ENCODE measurements around the gene KBTBD7.
"Not testable (repeated sequence)": the region's sequence is repeated elsewhere in the genome, so short reads cannot be mapped to it uniquely, and the experiment has no call there.

KBTBD7 gene

DNA sequence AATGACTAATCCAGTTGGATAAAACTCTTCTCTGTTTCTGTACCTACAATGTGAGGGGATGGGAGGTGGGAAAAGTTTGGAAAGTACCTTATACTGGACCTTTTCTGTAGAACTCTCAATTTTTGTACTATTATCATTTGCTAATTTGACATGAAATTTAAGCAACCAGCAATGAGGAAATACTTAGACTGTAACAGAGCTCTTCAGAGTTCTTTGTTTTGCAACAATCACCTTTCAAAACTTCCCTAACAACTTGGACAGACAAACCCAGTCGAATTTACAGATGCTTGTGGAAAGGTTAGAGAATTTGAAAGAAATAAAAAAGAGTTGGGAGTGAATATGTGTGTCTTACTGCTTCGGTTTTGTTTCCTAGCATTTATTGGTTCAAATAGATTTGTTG, 16.8 kb downstream of the KBTBD7 start:
- no peak for DNase-seq
- TF ChIP-seq GATA1 (IDR thresholded peaks at IDR 0.05; ENCODE audit: low read depth, low read length) (no peak), POLR2A (IDR thresholded peaks at IDR 0.05; ENCODE audit: low read length) (no peak)

DNA sequence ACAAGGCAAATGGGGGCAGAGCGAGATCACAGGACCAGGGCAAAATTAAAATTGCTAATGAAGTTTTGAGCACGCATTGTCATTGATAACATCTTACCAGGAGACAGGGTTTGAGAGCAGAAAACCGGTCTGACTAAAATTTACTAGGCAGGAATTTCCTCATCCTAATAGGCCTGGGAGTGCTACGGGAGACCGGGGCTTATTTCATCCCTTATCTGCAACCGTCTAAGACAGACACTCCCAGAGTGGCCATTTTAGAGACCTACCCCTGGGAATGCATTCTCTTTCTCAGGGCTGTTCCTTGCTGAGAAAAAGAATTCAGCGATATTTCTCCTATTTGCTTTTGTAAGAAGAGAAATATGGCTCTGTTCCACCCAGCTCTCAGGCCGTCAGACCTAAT, 18.8 kb downstream of the KBTBD7 start:
- not testable (repeated sequence) for DNase-seq

DNA sequence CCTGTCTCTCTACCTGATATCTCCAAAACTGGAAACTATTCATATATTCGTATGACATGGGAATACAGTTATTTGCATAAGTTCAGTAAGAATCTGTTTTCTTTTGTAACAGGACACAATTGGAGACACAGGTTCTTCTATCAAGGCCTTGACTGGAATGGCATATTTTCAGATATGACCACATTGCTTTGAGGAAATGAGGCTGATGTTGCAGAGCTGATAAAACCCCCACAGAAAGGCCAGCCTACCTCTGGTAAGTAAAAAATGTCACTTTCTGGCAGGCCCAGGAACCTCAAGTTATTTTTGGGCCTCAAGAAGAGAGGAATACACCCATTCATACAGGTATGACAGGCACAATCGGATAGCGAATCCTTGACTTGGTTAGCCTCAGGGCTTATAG, 32.2 kb downstream of the KBTBD7 start:
- no peak for DNase-seq
- TF ChIP-seq GATA1 (IDR thresholded peaks at IDR 0.05; ENCODE audit: low read depth, low read length) (no peak), POLR2A (IDR thresholded peaks at IDR 0.05; ENCODE audit: low read length) (no peak)

DNA sequence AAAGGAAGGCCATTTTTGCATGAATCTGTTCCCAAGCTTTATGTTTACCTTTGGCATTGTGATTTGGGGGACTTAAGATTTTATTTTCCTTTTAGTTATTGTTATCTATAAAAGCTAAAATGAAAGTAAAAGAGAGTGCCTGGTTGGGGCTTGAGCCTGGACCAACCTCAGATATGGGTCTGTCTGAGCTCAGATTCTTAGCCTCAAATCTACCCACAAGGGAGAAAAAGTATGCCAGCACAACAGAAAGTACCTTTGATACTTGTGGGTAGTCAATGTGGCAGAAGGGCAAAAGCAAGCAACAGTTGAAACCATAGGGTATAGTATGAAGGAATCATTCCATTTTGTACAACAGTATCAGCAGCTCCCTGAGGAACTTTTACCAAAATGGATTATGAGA, 35.2 kb downstream of the KBTBD7 start:
- TF ChIP-seq GATA1 (IDR thresholded peaks at IDR 0.05; ENCODE audit: low read depth, low read length), result no peak
- TF ChIP-seq POLR2A (IDR thresholded peaks at IDR 0.05; ENCODE audit: low read length), result no peak
- DNase-seq, result no peak

DNA sequence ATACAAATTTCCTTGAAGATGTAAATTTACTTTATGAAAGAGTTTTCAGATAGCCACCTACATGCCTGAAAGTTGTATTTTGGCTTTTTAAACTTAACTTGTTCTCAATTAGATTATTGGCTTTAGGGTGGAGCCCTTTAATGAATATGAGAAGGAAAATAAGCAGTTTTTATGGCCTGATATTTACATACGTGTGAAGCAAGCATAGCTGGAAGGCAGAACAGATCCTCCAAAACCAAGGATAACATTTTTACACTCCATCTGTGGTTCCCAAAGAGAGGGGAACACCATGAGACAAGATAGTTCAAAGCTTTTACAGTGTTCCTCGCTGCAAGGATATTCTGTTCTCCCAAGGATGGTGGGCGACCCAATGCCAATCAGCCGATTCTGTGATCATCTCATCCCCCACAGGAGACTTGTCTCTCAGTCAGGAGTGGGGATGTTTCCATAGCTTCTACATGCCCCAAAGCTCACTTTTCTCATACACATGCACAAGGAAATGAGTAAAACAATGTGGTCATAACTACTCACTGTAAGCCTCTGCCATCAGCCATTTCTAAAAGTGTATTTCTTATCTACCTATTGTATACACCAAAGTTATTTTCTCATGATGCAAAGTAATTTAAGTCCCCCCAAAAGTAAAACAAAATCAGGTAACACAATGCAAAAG, 37.2 kb downstream of the KBTBD7 start:
- no peak for TF ChIP-seq GATA1 (IDR thresholded peaks at IDR 0.05; ENCODE audit: low read depth, low read length)
- no peak for TF ChIP-seq POLR2A (IDR thresholded peaks at IDR 0.05; ENCODE audit: low read length)
- no peak for DNase-seq

DNA sequence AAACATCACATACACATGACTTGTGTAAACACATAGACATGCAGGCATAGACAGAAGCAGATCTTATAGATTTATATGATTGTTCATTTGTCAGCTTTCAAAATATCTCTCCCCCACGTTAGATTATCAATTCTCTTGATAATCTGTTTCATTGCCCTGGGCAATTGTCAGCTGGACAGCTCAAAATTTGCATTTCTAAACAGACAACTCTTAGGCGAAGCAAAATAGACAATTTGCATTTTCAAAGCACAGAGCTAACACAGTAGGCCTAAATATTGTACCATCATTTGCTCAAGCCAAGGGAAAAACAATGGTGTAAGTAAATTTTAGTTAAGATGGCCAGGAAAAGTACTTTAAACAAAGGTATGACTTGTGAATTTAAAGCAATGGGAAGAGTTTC, 37.7 kb downstream of the KBTBD7 start:
- DNase-seq, result no peak
- TF ChIP-seq GATA1 (IDR thresholded peaks at IDR 0.05; ENCODE audit: low read depth, low read length), result no peak
- no peak for TF ChIP-seq POLR2A (IDR thresholded peaks at IDR 0.05; ENCODE audit: low read length)

DNA sequence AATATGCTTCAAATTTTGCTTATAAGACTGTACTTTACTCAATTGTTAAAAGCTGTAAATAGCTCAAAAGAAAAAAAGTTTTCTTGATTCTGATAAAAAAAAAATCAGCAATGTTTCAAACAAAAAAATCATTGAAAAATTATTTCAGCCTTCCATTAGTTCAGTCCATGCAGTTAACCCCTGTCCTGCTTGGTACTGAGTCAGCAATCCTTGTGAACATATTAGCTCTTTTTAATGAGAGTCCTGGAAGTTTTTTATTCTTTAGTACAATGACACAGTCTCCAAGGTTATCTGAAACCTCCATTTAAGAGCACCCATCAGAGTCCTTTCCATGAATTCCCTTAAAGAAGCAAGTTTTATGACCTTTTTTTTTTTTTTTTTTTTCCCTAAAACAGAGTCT, 40.3 kb downstream of the KBTBD7 start:
- DNase-seq, result no peak
- TF ChIP-seq GATA1 (IDR thresholded peaks at IDR 0.05; ENCODE audit: low read depth, low read length) (no peak), POLR2A (IDR thresholded peaks at IDR 0.05; ENCODE audit: low read length) (no peak)

DNA sequence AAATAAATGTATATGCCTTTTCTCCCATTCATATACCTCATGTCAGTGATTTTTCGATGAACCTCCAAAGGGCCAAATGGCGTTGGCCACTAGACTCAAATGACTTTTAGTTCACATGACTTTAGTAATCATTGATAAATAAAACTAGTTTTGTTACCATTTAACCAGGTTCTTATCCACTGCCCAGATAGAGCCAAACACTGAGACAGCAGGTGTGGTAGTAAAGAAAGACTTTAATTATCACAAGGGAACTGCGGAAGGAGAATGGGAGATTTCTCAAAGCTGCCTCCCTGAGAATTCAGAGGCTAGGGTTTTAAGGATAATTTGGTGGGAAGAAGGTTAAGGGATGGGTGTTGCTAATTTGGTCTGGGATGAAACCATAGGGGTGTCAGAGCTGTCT, 42.4 kb downstream of the KBTBD7 start:
- DNase-seq, result no peak
- TF ChIP-seq POLR2A (IDR thresholded peaks at IDR 0.05; ENCODE audit: low read length) (no peak), GATA1 (IDR thresholded peaks at IDR 0.05; ENCODE audit: low read depth, low read length) (no peak)

DNA sequence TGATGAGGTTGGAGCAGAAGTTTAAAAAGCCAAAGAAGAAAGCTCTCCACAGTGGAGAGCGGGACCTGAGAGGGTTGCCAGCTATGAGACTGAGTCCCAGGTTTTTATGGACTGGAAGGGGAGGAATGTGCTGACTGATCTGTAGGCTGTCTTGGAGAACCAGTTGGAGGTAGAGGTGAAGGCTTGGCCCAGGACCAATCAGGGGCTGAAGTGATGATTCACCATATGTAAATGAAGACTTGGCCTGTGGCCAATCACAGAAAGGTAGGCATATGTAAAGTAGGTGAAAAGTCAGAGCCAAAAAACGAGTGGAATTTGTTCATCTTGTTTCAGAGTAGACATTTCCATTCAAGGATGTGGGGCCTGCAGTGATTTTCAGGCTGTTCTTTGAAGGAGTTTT, 44.3 kb downstream of the KBTBD7 start:
- no peak for DNase-seq
- TF ChIP-seq POLR2A (IDR thresholded peaks at IDR 0.05; ENCODE audit: low read length), result no peak

DNA sequence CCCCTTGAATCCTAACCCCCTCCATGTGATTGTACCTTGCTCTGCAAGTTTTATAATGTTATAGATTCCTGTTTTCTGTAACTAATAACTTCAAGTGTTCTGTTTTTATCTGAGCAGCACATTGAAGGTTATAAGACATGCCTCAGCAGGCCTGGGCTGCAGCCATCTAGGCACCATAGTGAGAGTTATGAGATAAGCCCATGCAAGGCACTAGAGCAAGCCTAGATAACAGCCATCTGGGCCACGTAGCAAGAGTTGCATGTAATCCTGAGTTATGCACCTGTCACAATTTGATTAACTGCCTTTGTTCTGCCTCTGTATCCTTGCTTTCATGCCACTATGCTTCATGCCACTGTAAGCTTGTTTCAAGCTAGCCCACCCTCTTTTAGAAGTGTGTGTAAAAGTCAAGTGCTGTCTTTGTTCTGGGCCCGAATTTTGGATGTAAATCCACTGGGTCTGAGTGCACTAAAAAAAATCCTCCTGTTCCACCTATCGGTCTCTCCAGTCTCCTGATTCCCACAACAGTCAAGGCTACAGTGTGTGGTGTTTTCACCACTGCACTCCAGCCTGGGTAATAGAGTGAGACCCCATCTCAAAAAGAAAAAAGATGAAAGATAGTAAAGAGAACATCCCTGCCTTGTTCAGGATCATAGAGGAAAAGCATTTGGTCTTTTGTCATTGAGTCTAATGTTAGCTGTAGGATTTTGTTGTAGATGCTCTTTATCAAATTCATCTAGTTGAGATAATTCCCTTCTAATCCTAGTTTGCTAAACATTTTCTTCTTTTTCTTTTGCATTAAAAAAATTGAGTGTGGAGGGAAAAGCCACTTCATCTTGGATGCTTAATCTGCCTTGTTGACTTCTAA, 45.7 kb downstream of the KBTBD7 start:
- DNase-seq, result peak; percentile 63 to 68
- no peak for TF ChIP-seq POLR2A (IDR thresholded peaks at IDR 0.05; ENCODE audit: low read length)
- no peak for TF ChIP-seq GATA1 (IDR thresholded peaks at IDR 0.05; ENCODE audit: low read depth, low read length)

DNA sequence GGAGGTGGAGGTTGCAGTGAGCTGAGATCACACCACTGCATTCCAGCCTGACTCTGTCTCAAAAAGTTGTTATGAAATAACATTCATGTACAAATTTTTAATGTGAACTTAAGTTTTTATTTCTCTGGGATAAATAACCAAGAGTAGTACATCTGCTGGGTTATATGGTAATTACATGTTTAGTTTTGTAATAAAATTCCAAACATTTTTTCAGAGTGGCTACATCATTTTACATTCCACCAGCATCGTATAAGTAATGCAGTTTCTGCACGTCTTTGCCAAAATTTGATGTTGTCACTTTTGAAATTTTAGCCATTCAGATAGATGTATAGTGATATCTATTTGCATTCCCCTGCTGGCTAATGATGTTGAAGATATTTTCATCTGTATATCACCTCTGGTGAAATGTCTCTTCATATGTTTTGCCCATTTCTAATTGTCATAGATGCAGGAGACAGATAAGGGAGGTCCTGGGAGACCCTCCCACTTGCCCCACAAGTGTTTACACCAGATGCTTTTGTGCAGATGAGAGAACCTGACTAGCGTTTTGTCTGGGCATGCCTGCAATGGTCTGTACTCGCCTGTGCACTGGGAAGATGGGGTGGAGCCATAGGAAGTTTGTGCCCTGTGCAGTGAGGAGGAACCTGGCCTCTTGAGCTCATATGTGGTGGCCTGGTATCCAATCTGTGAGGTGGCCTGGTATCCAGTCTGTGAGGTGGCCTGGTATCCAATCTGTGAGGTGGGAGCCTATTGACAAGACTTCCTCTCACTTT, 49.0 kb downstream of the KBTBD7 start:
- TF ChIP-seq POLR2A (IDR thresholded peaks at IDR 0.05; ENCODE audit: low read length) (no peak), GATA1 (IDR thresholded peaks at IDR 0.05; ENCODE audit: low read depth, low read length) (no peak)
- DNase-seq, result no peak

DNA sequence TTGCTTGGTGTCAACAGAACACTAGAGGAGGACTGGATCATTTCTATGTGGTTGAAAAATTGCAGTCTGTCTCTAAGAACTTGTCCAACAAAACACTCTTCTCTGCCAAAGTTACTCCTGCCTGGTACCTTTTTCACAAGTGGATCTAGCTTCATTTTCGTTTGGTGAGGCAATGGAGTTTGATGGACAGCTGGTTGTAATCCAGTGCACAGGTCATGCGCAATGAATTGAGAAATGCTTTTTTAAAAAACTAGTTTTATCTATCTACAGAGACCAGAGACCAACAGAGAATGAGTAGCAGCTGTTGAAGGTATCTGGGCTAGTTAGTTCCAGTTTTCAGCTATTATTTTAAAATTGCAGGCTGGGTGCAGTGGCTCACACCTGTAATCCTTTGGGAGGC, 49.8 kb downstream of the KBTBD7 start:
- no peak for TF ChIP-seq GATA1 (IDR thresholded peaks at IDR 0.05; ENCODE audit: low read depth, low read length)
- TF ChIP-seq POLR2A (IDR thresholded peaks at IDR 0.05; ENCODE audit: low read length), result no peak

More for the DNA sequence above, 49.8 kb downstream of the KBTBD7 start:
- no peak for DNase-seq

All from erythroblast (primary cell).